ENCODE data around the gene PIK3CD. TPM values are rescaled to one million over a fixed set of nuclear protein-coding genes. Genes with fewer than 3 reads are reported as not detected.

PIK3CD gene
- total and polyA plus RNA-seq, 2 of the 8 experiments (the other 6 are each of a cell fraction or from before 2014, with no cell fraction given) = 20.6 to 24.1 TPM

- ChIA-PET POLR2A (ENCODE audit: partially characterized antibody) (interaction anchor here (2.2 kb wide), 1 partner anchor 9 kb away, joined by 7 read pairs; no protein-coding TSS in a partner anchor), CTCF (ENCODE audit: partially characterized antibody) (interaction anchor here (1.1 to 6.7 kb wide), 5 partner anchors 9 to 108 kb away, joined by 3 to 77 read pairs (median 5); no protein-coding TSS in a partner anchor)
- Histone ChIP-seq H2AFZ (ENCODE audit: low read length) (no peak overlapping the region), H2AK5ac (ENCODE audit: low read depth, low read length) (no peak overlapping the region), H2BK120ac (replicated peaks; ENCODE audit: low read depth, low read length) (no peak overlapping the region), H3K4ac (replicated peaks; ENCODE audit: insufficient read length, low read depth, low read length) (no peak overlapping the region), H4K91ac (replicated peaks; ENCODE audit: insufficient read length, low read length) (no peak overlapping the region), H2BK20ac (ENCODE audit: low read length) (no peak overlapping the region), H3K27me3 (replicated peaks in 1 of 4; ENCODE audit: control insufficient read depth in 3 of 4, extremely low read depth in 1 of 4, insufficient read depth in 3 of 4, low read length in 3 of 4) (no peaks in the 10 kb centered on the region), H3K27ac (ENCODE audit: low read depth, low read length) (no peak overlapping the region), H3K36me3 (ENCODE audit: control insufficient read depth in 2 of 4, insufficient read depth in 4 of 4, low read length in 3 of 4) (peaks cover 8 to 28% (median 17%) of the 10 kb centered on the region in 4 experiments; a peak in 5 of 8 replicates), H4K5ac (ENCODE audit: insufficient read length, low read depth, low read length) (no peak overlapping the region), H3K79me2 (ENCODE audit: control insufficient read depth in 1 of 2, insufficient read depth in 2 of 2, low read length in 2 of 2) (no peaks in the 10 kb centered on the region), H3K79me1 (ENCODE audit: low read depth, low read length) (no peaks in the 10 kb centered on the region; the same call in 1 of the 2 replicates), H3K56ac (replicated peaks; ENCODE audit: insufficient read length, low read depth, low read length) (no peak overlapping the region), H3K14ac (ENCODE audit: insufficient read length) (no peak overlapping the region), H3K9me3 (ENCODE audit: insufficient read depth in 2 of 2, low read depth in 1 of 2, low read length in 1 of 2) (no peaks in the 10 kb centered on the region), H4K20me1 (replicated peaks in 1 of 2; ENCODE audit: control insufficient read depth in 1 of 2, insufficient read depth in 2 of 2, low read length in 2 of 2) (peaks cover 0 to 7% of the 10 kb centered on the region in 2 experiments), H2BK15ac (ENCODE audit: low read length) (no peak overlapping the region), H3K18ac (ENCODE audit: extremely low read depth, low read length) (no peak overlapping the region), H3K23me2 (ENCODE audit: low read depth, low read length) (no peaks in the 10 kb centered on the region), H2BK5ac (ENCODE audit: low read depth, low read length) (no peak overlapping the region), H3K4me2 (ENCODE audit: insufficient read depth in 1 of 2, low read depth in 2 of 2, low read length in 2 of 2) (no peak overlapping the region), H2BK12ac (ENCODE audit: low read depth, low read length) (no peak overlapping the region), H3K4me3 (ENCODE audit: extremely low read depth in 1 of 4, insufficient read depth in 2 of 4, low read depth in 3 of 4, low read length in 4 of 4) (no peak overlapping the region), H3K4me1 (replicated peaks in 1 of 4; ENCODE audit: control insufficient read depth in 3 of 4, insufficient read depth in 4 of 4, low read length in 3 of 4) (no peaks in the 10 kb centered on the region), H3K9ac (replicated peaks in 1 of 4; ENCODE audit: extremely low read depth in 1 of 4, low read depth in 3 of 4, low read length in 3 of 4) (no peak overlapping the region), H4K8ac (ENCODE audit: extremely low read depth, insufficient read depth, low read length) (no peak overlapping the region), H3K23ac (ENCODE audit: insufficient read length) (no peak overlapping the region)
- 94% methylated on average over 11 of the region's 11 CpGs; no CpG with 5 or more reads in 1 of the 2 experiments for WGBS, 2 experiments (ENCODE audit: extremely low coverage in 1 of 2, insufficient coverage in 1 of 2, insufficient read length in 1 of 2, insufficient replicate concordance in 2 of 2, low coverage in 1 of 2, low lambda C conversion rate in 2 of 2, missing lambda C conversion rate in 1 of 2)
- no peak for FAIRE-seq
- DNase-seq (ENCODE audit: low read depth in 1 of 2, low spot score in 2 of 2) = no peak
- TF ChIP-seq CBX8 (IDR thresholded peaks at IDR 0.05; ENCODE audit: borderline replicate concordance, low read depth, low read length) = no peak
- no peak for TF ChIP-seq TEAD4 (IDR thresholded peaks at IDR 0.05; ENCODE audit: low read depth, low read length)
Observed at GRCh38 chr1:9612162-9612845, 39.2 kb upstream of the PIK3CD start.

Data from H1 (cell line).